Fibroblast of lung (primary cell): ENCODE measurements around the gene VPS72.

ENCODE experiments used
- CTCF ChIP-seq, 2 donors: IDR thresholded peaks in 1 of 2; conservative IDR thresholded peaks in 1 of 2; 1 replicate in 1 of 2; 2 replicates in 1 of 2; pipeline ENCODE4 v1.5.1; 2011 to 2012; ENCODE audit warnings: low read length in 2 of 2, control low read depth in 1 of 2, inconsistent platforms in 1 of 2, low read depth in 1 of 2, mild to moderate bottlenecking in 1 of 2
- EZH2 ChIP-seq: IDR thresholded peaks from 2 replicates; pipeline ENCODE4 v1.5.1; 2012; ENCODE audit warnings: low read length, control low read depth, mild to moderate bottlenecking; ENCODE audit errors: missing control alignments

- no peak for TF ChIP-seq CTCF (conservative IDR thresholded peaks at IDR 0.05 in 1 of 2, IDR thresholded peaks at IDR 0.05 in 1 of 2; ENCODE audit: low read depth in 1 of 2, low read length in 2 of 2)
- no peak for TF ChIP-seq EZH2
These were observed 58.2 kb downstream of the VPS72 start for GRCh38 chr1:151131701-151132334.
